ENCODE results near the gene FNDC3A. TPM values are rescaled to one million over a fixed set of nuclear protein-coding genes. Genes with fewer than 3 reads are reported as not detected.

The FNDC3A gene
- total and polyA plus RNA-seq, 11 donors: 10.1 to 38.3 (median 21.9) TPM

GRCh38 chr13:49029570-49029969, 53.9 kb downstream of the FNDC3A start:
- ATAC-seq (no peak), DNase-seq (no peak)
- peaks cover 0 to 12% (median 0%) of the 10 kb centered on the region in 9 donors for H3K36me3 ChIP-seq
- WGBS, 4 donors: 97 to 99% (median 98%) methylated on average over 2 of the region's 2 CpGs
- no peak overlapping the region for H3K4me3 ChIP-seq
- no peaks in the 10 kb centered on the region for H3K27me3 ChIP-seq
- H3K4me1 ChIP-seq: peaks cover 0 to 4% (median 0%) of the 10 kb centered on the region in 12 donors
- TF ChIP-seq, protein P1, sequence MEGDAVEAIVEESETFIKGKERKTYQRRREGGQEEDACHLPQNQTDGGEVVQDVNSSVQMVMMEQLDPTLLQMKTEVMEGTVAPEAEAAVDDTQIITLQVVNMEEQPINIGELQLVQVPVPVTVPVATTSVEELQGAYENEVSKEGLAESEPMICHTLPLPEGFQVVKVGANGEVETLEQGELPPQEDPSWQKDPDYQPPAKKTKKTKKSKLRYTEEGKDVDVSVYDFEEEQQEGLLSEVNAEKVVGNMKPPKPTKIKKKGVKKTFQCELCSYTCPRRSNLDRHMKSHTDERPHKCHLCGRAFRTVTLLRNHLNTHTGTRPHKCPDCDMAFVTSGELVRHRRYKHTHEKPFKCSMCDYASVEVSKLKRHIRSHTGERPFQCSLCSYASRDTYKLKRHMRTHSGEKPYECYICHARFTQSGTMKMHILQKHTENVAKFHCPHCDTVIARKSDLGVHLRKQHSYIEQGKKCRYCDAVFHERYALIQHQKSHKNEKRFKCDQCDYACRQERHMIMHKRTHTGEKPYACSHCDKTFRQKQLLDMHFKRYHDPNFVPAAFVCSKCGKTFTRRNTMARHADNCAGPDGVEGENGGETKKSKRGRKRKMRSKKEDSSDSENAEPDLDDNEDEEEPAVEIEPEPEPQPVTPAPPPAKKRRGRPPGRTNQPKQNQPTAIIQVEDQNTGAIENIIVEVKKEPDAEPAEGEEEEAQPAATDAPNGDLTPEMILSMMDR (IDR thresholded peaks at IDR 0.05): no peak
- no peak for TF ChIP-seq POLR2A (IDR thresholded peaks at IDR 0.05)
- intact Hi-C loops (cut with DNase I): no loop called here
- H3K9me3 ChIP-seq: peaks cover 0 to 13% (median 0%) of the 10 kb centered on the region in 12 donors
- H3K27ac ChIP-seq: no peak overlapping the region

- DNase-seq (no peak), ATAC-seq (no peak)
- no peaks in the 10 kb centered on the region for H3K27me3 ChIP-seq
- H3K4me3 ChIP-seq: no peak overlapping the region
- intact Hi-C loops (cut with DNase I): no loop called here
- TF ChIP-seq POLR2A (IDR thresholded peaks at IDR 0.05): no peak
- TF ChIP-seq, protein P1 (IDR thresholded peaks at IDR 0.05): no peak
- H3K27ac ChIP-seq: no peak overlapping the region
- peaks cover 0 to 10% (median 0%) of the 10 kb centered on the region in 12 donors for H3K9me3 ChIP-seq
- WGBS, 4 donors: 81 to 93% (median 85%) methylated on average over 2 of the region's 2 CpGs
- H3K4me1 ChIP-seq: peaks cover 0 to 4% (median 0%) of the 10 kb centered on the region in 12 donors
- peaks cover 0 to 12% (median 0%) of the 10 kb centered on the region in 9 donors for H3K36me3 ChIP-seq
These were observed 54.5 kb downstream of the FNDC3A start for GRCh38 chr13:49030213-49030612.

GRCh38 chr13:49040872-49041271, 65.2 kb downstream of the FNDC3A start:
- TF ChIP-seq, protein P1 (IDR thresholded peaks at IDR 0.05): no peak
- TF ChIP-seq POLR2A (IDR thresholded peaks at IDR 0.05): no peak
- Histone ChIP-seq H3K36me3 (peaks cover 0 to 6% (median 0%) of the 10 kb centered on the region in 9 donors), H3K4me1 (no peaks in the 10 kb centered on the region), H3K4me3 (no peak overlapping the region), H3K27ac (no peak overlapping the region), H3K9me3 (no peaks in the 10 kb centered on the region), H3K27me3 (no peaks in the 10 kb centered on the region)
- no peak for DNase-seq
- WGBS, 4 donors: 95 to 99% (median 97%) methylated on average over 3 of the region's 3 CpGs
- intact Hi-C loops (cut with DNase I): no loop called here
- ATAC-seq: no peak

DNA sequence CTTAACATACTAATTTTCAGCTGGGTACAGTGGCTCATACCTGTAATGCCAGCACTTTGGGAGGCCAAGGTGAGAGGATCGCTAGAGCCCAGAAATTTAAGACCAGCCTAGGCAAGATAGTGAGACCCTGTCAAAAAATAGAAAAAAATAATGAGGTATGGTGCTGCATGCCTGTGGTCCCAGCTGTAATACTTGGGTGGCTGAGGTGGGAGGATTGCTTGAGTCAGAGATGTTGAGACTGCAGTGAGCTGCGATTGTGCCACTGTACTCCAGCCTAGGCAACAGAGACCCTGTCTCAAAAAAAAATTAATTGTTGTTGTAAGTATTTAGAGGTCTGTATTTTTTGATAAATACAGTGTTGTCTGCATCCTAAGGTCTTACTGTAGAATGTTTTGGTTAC, 66.8 kb downstream of the FNDC3A start:
- Histone ChIP-seq H3K27ac (no peak overlapping the region), H3K4me3 (no peak overlapping the region), H3K36me3 (peaks cover 0 to 6% (median 0%) of the 10 kb centered on the region in 9 donors), H3K9me3 (no peaks in the 10 kb centered on the region), H3K4me1 (no peaks in the 10 kb centered on the region), H3K27me3 (no peaks in the 10 kb centered on the region)
- intact Hi-C loops (cut with DNase I): no loop called here
- WGBS, 4 donors: 86 to 100% (median 95%) methylated on average over 2 of the region's 2 CpGs
- ATAC-seq (no peak), DNase-seq (no peak)
- TF ChIP-seq, protein P1 (IDR thresholded peaks at IDR 0.05): no peak
- no peak for TF ChIP-seq POLR2A (IDR thresholded peaks at IDR 0.05)

Measured in heart left ventricle (tissue), 16 donors.